KOPT-K1 (cell line): ENCODE results near the gene CCDC107.
A peak's percentile ranks its signal among the peaks of the same experiment; 100 is the strongest.
"Not testable (repeated sequence)": the region's sequence is repeated elsewhere in the genome, so short reads cannot be mapped to it uniquely, and the experiment has no call there.

Experiments
- H3K27ac ChIP-seq: fragments of 200-600 bp; sonication (generic); 2 replicates; pipeline ENCODE4 v1.5.1; 2016; ENCODE audit warnings: antibody characterized with exemption, mild to moderate bottlenecking, low read depth, low read length; ENCODE audit not compliant: poor library complexity, severe bottlenecking
- H3K36me3 ChIP-seq: fragments of 200-600 bp; sonication (generic); 2 replicates; pipeline ENCODE4 v1.5.1; 2017; ENCODE audit warnings: antibody characterized with exemption, mild to moderate bottlenecking, low read length, moderate library complexity; ENCODE audit not compliant: insufficient read depth
- H3K9me3 ChIP-seq: fragments of 200-600 bp; sonication (generic); 2 replicates; pipeline ENCODE4 v1.5.1; 2017; ENCODE audit warnings: antibody characterized with exemption, low read length, mild to moderate bottlenecking; ENCODE audit not compliant: insufficient read depth, poor library complexity, severe bottlenecking

The CCDC107 gene

DNA sequence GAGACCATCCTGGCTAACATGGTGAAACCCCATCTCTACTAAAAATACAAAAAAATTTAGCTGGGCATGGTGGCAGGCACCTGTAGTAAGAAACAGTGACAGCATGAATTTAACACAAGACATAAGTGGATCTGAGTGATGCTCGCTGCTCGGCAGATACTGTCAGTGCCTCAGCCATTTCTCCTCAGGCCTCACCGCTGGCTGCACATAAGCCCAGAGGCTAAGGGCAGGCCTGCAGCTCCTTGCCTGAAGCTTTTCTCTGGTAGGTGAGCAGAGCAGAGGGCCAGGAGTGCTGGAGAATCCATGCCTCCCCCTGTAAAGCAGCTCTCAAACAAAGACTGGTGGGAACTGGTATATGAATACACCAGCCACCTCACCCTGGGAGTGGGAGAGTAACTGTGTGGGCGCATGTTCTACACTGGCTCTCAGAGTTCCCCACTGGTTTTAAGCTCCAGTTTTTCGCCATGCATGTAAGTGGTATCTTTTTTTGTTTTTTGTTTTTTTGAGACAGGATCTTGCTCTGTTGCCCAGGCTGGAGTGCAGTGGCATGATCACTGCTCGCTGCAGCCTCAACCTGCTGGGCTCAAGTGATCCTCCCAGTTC is 29.6 kb upstream of the CCDC107 start:
- Histone ChIP-seq H3K36me3 (no peaks in the 10 kb centered on the region), H3K27ac (no peak overlapping the region), H3K9me3 (no peaks in the 10 kb centered on the region)

DNA sequence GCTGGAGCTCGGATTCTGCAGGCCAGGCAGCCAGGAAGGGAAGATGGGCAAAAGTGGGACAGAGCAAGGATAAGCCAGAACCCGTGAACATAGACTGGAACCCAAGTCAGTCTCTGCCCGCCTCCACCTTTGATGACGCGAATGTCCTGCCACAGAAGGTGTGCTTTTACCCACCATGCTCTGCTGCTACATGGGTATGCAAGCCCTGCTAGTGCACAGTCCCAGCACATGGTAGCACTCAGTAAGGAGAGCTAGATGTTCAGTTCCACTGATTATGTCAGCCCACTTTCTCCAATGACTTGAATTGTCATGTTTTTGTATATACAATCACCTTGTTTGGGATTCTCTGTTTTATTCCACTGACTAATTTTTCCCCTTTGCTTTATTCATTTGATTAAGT is 28.5 kb upstream of the CCDC107 start:
- Histone ChIP-seq H3K36me3 (no peaks in the 10 kb centered on the region), H3K27ac (no peak overlapping the region), H3K9me3 (no peaks in the 10 kb centered on the region)

DNA sequence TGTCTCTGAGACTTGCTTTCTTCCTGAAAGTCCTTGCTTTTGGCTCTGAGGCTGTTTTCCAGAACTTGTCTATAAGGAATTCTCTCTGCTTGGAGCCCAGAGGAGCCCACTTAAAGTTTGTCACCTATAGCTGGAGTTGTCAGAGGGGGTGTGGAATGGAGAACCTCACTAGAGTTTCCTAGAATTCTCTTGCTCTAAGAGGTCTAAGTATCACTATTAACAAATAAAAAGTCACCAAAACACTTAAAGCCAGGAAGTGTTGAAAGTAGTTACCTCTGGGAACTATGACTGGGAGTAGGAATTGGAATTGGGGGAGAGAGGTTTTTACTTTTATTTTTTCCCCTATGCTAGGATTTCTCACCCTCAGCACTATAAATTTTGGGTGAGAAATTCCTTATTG is 22.4 kb upstream of the CCDC107 start:
- Histone ChIP-seq H3K36me3 (no peaks in the 10 kb centered on the region), H3K9me3 (no peaks in the 10 kb centered on the region), H3K27ac (no peak overlapping the region)

DNA sequence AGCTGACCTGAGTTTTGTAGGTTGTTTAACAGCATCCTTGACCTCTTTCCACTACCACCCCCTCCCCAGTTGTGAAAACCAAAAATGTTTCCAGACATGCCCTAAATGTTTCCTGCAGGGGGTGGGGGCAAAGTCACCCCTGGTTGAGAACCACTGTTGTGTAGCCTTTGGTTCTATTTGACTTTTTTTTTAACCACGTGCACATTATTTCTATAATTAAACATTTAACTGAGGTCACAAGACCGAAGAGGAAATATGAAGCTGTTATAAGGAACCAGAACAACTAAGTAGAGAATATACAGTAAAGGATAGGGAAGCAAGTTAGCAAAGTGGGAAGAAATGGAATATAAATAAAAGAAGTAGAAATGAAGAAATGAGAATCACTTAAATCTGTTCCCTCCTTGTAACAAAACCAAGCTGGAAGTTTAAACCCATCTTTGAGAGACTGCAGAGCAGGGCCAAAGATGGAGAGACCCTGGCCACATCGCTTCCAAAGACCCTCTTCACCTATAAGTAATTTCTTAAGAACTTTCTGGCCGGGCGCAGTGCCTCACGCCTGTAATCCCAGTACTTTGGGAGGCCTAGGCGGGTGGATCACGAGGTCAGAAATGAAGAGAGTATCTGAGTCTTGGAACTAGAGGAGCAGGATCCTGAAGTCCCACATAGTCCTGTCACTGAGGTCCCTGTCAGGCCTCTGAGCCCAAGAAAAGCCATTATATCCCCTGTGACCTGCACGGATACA is 21.8 kb upstream of the CCDC107 start:
- Histone ChIP-seq H3K27ac (no peak overlapping the region), H3K36me3 (no peaks in the 10 kb centered on the region), H3K9me3 (no peaks in the 10 kb centered on the region)

DNA sequence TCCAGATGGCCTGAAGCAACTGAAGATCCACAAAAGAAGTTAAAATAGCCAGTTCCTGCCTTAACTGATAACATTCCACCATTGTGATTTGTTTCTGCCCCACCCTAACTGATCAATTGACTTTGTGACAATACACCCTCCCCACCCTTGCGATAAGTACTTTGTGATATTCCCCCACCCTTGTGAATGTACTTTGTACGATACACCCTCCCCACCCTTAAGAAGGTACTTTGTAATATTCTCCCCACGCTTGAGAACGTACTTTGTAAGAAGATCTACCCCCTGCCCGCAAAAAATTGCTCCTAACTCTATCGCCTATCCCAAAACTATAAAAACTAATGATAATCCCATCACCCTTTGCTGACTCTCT is 21.2 kb upstream of the CCDC107 start:
- H3K9me3 ChIP-seq, H3K27ac ChIP-seq, H3K36me3 ChIP-seq: not testable (repeated sequence)

DNA sequence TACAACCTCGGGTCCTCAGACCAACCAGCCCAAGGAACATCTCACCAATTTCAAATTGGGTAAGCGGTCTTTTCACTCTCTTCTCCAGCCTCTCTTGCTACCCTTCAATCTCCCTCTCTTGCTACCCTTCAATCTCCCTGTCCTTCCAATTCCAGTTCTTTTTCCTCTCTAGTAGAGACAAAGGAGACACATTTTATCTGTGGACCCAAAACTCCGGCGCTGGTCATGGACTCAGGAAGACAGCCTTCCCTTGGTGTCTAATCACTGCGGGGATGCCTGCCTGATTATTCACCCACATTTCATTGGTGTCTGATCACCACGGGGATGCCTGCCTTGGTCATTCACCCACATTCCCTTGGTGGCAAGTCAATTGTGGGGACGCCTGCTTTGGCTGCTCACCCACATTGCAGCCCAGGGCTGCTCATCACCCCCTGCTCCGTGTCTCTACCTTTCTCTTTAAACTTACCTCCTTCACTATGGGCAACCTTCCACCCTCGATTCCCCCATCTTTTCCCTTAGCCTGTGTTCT is 20.6 kb upstream of the CCDC107 start:
- not testable (repeated sequence) for H3K9me3 ChIP-seq, H3K27ac ChIP-seq, H3K36me3 ChIP-seq

DNA sequence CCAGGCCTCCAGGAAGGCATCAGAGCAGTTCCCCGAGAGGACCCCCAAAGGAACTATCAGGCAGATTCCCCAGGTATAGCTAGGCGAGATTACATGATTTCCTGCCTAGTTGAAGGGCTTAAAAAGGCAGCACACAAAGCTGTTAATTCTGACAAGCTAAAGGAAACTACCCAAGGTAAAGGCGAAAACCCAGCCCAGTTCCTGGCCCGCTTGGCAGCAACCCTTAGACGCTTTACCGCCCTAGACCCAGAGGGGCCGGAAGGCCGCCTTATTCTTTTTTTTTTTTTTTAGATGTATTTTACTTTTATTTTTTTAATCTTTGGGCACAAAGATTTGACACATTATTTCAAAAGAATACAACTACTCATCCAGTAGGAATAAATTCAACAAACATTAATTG is 19.3 kb upstream of the CCDC107 start:
- H3K36me3 ChIP-seq, H3K27ac ChIP-seq, H3K9me3 ChIP-seq: not testable (repeated sequence)

DNA sequence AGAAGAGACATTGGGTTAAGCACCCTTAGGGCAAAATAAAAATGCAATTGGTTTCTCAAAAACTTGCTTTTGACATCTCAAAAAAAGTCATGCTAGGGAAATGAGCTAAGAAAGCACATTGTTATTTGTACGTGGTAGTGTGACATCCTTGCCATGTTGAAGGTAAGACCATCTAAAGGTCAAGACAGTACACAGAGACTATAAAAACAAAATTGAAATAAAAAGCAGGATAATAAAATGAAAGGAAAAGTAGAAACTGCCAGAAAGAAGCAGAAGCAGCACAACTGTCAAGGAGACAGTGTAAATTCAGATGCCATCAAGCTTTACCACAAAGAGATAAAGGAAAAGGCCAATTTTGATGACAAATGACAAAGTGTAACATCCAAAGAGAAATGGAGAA is 18.9 kb upstream of the CCDC107 start:
- H3K36me3 ChIP-seq, H3K9me3 ChIP-seq, H3K27ac ChIP-seq: not testable (repeated sequence)

DNA sequence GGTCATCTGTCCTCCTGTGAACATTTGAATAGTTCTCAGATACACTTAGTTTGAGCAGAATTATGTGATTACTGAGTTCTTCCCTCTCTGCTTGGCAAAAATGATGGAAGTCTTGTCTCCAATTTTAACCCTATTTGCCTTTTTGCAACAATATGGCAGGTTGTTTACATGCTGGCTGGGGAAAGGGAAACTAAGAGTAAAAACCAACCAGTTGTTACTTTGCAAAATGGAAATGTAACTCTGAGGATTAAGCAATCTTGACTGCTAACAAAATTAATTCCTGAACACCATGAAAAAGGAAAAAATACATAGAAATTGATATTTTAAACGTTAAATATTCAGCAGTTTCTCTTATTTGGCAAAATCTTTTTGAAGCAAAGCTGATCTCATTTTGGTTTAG is 18.5 kb upstream of the CCDC107 start:
- H3K9me3 ChIP-seq = no peaks in the 10 kb centered on the region
- no peak overlapping the region for H3K27ac ChIP-seq
- no peaks in the 10 kb centered on the region for H3K36me3 ChIP-seq

DNA sequence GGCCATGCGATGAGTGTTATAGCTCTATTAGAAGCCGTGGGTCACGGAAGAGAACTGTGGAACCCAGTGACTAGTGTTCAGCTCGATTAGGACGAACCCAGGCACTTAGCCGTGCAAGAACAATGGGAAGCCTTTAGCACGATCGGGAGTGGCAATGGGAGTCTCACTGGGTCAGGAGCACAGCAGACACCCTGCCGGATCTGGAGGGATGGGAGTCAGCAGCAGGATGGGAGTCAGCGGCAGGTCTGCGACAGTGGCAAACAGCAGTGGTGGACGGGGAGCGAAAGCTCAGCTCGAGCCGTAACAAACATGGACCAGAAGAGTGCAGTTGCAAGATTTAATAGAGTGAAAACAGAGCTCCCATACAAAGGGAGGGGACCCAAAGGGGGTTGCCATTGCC is 17.7 kb upstream of the CCDC107 start:
- not testable (repeated sequence) for H3K36me3 ChIP-seq, H3K27ac ChIP-seq

DNA sequence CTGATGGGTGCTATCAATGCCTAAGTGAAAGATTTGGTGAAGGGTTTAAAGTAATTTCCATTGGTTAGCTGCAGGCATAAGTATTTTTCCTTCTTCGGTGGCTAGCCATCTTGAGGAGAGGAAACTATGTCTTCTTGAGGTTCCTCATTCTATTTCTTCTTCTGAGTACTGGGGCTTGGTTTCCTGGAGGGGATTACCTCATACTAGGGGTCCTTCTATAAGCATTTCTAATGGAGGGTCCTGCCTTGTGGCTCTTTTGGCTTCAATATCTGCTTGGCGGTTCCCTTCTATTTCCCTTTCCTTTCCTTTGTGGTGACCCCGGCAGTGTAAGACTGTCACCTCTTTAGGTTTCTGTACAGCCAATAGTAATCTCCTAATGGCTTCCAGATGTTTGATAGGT is 16.6 kb upstream of the CCDC107 start:
- H3K9me3 ChIP-seq, H3K36me3 ChIP-seq, H3K27ac ChIP-seq: not testable (repeated sequence)

More for the DNA sequence above, 17.7 kb upstream of the CCDC107 start:
- not testable (repeated sequence) for H3K9me3 ChIP-seq

DNA sequence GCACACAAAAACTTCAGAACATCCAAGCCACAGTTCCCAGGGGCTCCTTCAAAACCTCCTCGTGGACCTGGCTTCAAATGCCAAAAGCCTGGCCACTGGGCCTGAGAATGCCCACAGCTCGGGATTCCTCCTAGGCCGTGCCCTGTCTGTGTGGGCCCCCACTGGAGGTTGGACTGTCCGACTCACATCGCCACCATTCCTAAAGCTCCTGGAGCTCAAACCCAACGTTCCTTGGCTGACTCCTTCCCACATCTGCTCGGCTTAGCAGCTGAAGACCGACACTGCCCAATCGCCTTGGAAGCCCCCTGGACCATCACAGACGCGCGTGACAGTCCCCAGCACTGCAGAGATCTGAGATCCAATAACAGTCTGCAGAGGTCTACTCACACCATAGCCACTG is 15.0 kb upstream of the CCDC107 start:
- no peaks in the 10 kb centered on the region for H3K36me3 ChIP-seq
- no peaks in the 10 kb centered on the region for H3K9me3 ChIP-seq
- H3K27ac ChIP-seq = no peak overlapping the region

DNA sequence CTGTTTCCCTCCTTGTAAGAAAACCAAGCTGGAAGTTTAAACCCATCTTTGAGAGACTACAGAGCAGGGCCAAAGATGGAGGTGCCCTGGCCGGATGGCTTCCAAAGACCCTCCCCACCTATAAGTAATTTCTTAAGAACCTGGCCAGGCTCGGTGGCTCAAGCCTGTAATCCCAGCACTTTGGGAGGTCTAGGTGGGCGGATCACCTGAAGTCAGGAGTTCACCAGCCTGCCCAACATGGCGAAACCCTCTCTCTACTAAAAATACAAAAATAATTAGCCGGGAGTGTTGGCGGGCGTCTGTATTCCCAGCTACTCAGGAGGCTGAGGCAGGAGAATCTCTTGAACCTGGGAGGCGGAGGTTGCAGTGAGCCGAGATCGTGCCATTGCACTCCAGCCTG is 12.4 kb upstream of the CCDC107 start:
- not testable (repeated sequence) for H3K36me3 ChIP-seq, H3K9me3 ChIP-seq, H3K27ac ChIP-seq

DNA sequence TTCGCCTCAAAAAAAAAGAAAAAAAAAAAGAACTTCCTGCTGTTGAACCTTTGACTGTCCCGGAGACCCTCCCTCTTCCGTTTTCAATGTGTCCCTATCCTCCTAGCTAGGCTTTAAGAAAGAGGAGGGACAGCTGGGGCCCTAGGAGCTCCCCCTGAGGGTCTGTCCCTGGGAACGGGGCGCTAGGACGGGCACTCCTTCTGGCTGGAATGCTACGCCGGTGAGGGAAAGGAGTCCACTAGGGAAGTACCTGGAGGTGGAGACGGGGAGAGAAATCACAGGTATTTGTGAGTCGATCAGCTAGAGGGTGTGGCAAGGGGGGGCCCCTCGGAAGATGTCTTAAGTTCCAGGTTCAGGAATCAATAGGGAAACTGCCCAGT is 11.9 kb upstream of the CCDC107 start:
- Histone ChIP-seq H3K27ac (peak overlapping the region; percentile 44), H3K36me3 (no peaks in the 10 kb centered on the region)

DNA sequence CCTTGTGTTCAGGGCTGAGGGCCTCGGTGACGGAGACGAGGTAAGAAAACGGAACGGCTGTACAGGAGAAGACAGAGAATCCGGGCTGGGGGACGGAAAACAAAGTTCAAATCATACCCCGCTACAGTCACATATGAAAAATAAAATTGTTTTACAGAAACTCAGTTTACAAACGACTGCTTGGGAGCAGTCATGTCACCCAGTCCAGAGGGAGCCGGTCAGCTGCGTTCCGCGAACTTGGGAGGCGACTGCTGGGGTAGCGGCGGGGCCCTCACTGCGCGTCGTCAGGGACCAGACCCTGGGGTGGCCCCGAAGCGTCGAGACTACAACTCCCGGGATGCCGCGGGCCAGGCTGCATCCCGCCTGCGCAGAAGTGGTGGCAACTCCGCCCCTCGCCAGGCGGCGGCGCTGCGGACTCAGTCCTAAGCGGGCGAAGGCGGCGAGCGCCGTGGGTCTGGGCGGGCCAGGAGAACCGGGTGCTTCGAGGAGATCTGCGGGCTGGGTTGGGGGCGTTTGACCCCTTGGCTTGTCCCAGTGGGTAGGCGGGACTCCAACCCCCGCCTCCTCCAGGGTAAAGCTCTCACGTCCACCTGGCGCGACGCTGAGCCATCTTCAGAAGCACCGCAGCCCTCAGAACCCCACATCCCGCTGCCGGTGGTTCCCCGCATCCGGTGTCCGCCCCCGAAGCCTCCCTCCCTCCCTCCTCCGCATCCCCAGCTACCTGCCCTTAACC is 11.4 kb upstream of the CCDC107 start:
- no peaks in the 10 kb centered on the region for H3K9me3 ChIP-seq

More for the DNA sequence above, 11.9 kb upstream of the CCDC107 start:
- H3K9me3 ChIP-seq = no peaks in the 10 kb centered on the region

More for the DNA sequence above, 11.4 kb upstream of the CCDC107 start:
- H3K36me3 ChIP-seq = no peaks in the 10 kb centered on the region
- H3K27ac ChIP-seq = peak overlapping the region; percentile 44
